NCI-H774 (cell line): Measurements from ENCODE around the gene TNNI2.

Experiments
- DNase-seq: peaks from one replicate; lab custom pipeline; 2025; lab: John Stamatoyannopoulos, UW

The TNNI2 gene

GRCh38 chr11:1888811-1889210 lies 50.0 kb downstream of the TNNI2 start:
- DNase-seq, result no peak

GRCh38 chr11:1889224-1889930 lies 50.6 kb downstream of the TNNI2 start:
- no peak for DNase-seq

- no peak for DNase-seq
Measured at GRCh38 chr11:1889941-1890855, 51.4 kb downstream of the TNNI2 start.
